Measurements from ENCODE around the gene LRRC7.

LRRC7 gene

GRCh38 chr1:70156529-70157120 lies 588.9 kb downstream of the LRRC7 start:
- DNase-seq (ENCODE audit: low read depth in 2 of 3, low spot score in 2 of 3), result no peak

- no peak for DNase-seq (ENCODE audit: low read depth in 2 of 3, low spot score in 2 of 3)
Observed at GRCh38 chr1:70164350-70164749, 596.6 kb downstream of the LRRC7 start.

- DNase-seq (ENCODE audit: low read depth in 2 of 3, low spot score in 2 of 3), result no peak
Observed at GRCh38 chr1:70168283-70168682, 600.6 kb downstream of the LRRC7 start.

- DNase-seq (ENCODE audit: low read depth in 2 of 3, low spot score in 2 of 3), result no peak
Observed at GRCh38 chr1:70169018-70169839, 601.5 kb downstream of the LRRC7 start.

- no peak for DNase-seq (ENCODE audit: low read depth in 2 of 3, low spot score in 2 of 3)
Observed at GRCh38 chr1:70171512-70171911, 603.8 kb downstream of the LRRC7 start.

All from activated CD8-positive, alpha-beta memory T cell treated with anti-CD3 and anti-CD28 coated beads for 48 hours (primary cell).